Body of pancreas (tissue), 4 donors: ENCODE data around the gene KCNK10. TPM values are rescaled to one million over a fixed set of nuclear protein-coding genes. Genes with fewer than 3 reads are reported as not detected.

ENCODE experiments used
- ATAC-seq: fragments of 150-250 bp; one replicate; pipeline ENCODE4 v1.9.1; 2016
- DNase-seq, 4 donors: peaks; one replicate each; pipeline ENCODE4 v3.0.0-alpha.2; 2019
- H3K27ac ChIP-seq, 4 donors: fragments of 200-600 bp; sonication (generic); 1 replicate in 3 of 4; 2 replicates in 1 of 4; pipeline versions ENCODE4 v1.5.1 to v1.6.1; 2016 to 2019; ENCODE audit warnings: mild to moderate bottlenecking in 1 of 4, mixed read lengths in 1 of 4, moderate library complexity in 1 of 4
- H3K27me3 ChIP-seq, 2 donors: fragments of 200-600 bp; sonication (generic); one replicate each; pipeline ENCODE4 v1.6.0; 2016; ENCODE audit warnings: mild to moderate bottlenecking in 1 of 2
- H3K36me3 ChIP-seq, 2 donors: fragments of 200-600 bp; sonication (generic); replicated peaks in 1 of 2; 2 replicates each; pipeline ENCODE4 v1.5.1; 2016; ENCODE audit warnings: low read depth in 2 of 2; ENCODE audit not compliant: insufficient read depth in 1 of 2
- H3K4me1 ChIP-seq: fragments of 200-600 bp; sonication (generic); one replicate; pipeline ENCODE4 v1.6.0; 2016
- H3K4me3 ChIP-seq, 2 donors: fragments of 200-600 bp; sonication (generic); 1 replicate in 1 of 2; 2 replicates in 1 of 2; pipeline ENCODE4 v1.5.1; 2016 to 2019
- H3K9me3 ChIP-seq, 3 donors: fragments of 200-600 bp; sonication (generic); 1 replicate in 2 of 3; 2 replicates in 1 of 3; pipeline ENCODE4 v1.5.1; 2016
- POLR2A ChIP-seq, 3 donors: fragments of 450-650 bp; IDR thresholded peaks; one replicate each; pipeline ENCODE4 v1.6.1; 2016; ENCODE audit warnings: antibody characterized with exemption in 3 of 3, mild to moderate bottlenecking in 2 of 3
- WGBS, 2 donors: methylation state at CpG; one replicate each; pipeline ENCODE4 v1.1.5; 2017; 5-methylcytosine and 5-hydroxymethylcytosine counted together
- intact Hi-C: fragments of 100-400 bp; cut with DNase I; formaldehyde crosslinking; loops from one replicate; pipeline ENCODE4 v1.15.1; 2023
- total RNA-seq, 2 donors: library from RNA; depleted of rRNA; stranded (reverse); fragments of >200 nt; gene quantifications; one replicate each; pipeline ENCODE4 v1.1.0, GENCODE V29; 2016
- TF ChIP-seq, protein P1 (sequence below), 7 experiments: fragments of 450-650 bp in 4 of 7; fragments of 200-600 bp in 3 of 7; sonication (generic) in 3 of 7; IDR thresholded peaks; one replicate each; pipeline ENCODE4 v1.5.1; 2016 to 2019; ENCODE audit warnings: antibody characterized with exemption in 7 of 7

Gene KCNK10
- total RNA-seq, 2 donors from 2014 or later: 1.6 to 3.3 TPM

DNA sequence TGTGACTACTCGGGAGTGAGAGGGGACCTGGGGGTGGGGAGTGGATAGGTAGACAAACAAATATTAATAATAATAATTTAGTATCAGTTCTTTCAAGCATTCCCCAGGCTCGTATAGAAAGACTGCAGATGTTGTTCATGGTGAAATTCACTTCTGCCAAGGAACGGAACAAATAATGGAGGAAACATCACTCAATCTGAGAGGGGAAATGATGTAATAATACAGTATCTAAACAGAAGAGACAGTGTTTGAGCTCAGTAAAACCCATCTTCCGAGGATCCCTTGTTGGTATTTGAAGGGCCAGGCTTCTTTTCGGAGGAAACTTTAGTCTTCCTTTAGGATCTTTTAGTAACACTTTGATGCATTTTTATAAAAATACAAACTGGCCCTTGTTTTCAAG lies 114.2 kb downstream of the KCNK10 start:
- Histone ChIP-seq H3K36me3 (no peaks in the 10 kb centered on the region), H3K27me3 (no peaks in the 10 kb centered on the region), H3K4me3 (no peak overlapping the region), H3K9me3 (no peaks in the 10 kb centered on the region), H3K4me1 (no peaks in the 10 kb centered on the region), H3K27ac (no peak overlapping the region)
- ATAC-seq (no peak), DNase-seq (no peak)
- intact Hi-C loops: no loop called here
- TF ChIP-seq, protein P1, sequence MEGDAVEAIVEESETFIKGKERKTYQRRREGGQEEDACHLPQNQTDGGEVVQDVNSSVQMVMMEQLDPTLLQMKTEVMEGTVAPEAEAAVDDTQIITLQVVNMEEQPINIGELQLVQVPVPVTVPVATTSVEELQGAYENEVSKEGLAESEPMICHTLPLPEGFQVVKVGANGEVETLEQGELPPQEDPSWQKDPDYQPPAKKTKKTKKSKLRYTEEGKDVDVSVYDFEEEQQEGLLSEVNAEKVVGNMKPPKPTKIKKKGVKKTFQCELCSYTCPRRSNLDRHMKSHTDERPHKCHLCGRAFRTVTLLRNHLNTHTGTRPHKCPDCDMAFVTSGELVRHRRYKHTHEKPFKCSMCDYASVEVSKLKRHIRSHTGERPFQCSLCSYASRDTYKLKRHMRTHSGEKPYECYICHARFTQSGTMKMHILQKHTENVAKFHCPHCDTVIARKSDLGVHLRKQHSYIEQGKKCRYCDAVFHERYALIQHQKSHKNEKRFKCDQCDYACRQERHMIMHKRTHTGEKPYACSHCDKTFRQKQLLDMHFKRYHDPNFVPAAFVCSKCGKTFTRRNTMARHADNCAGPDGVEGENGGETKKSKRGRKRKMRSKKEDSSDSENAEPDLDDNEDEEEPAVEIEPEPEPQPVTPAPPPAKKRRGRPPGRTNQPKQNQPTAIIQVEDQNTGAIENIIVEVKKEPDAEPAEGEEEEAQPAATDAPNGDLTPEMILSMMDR (IDR thresholded peaks at IDR 0.05): no peak
- no peak for TF ChIP-seq POLR2A (IDR thresholded peaks at IDR 0.05)
- 59 to 67% methylated on average over 5 of the region's 5 CpGs for WGBS, 2 donors

DNA sequence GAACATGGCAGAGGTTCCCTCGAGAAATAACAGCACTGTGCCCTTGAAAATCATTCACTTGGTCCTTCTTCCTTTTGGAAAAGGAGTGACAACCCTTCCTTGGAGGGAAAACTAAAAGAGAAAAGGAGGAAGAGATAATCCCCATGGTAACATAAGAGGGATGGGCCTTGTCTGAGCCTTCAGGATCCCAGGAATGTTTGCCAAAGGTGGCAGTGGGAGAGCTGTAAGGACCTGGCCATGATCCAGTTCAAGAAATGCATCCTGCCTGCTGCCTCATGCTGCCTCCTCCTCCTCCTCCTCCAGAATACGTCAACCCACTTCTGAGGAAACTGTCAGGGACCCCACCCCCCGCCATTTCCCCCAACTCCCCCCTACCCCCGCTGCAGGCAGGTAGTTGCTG lies 118.8 kb downstream of the KCNK10 start:
- Histone ChIP-seq H3K27me3 (no peaks in the 10 kb centered on the region), H3K4me1 (no peaks in the 10 kb centered on the region), H3K36me3 (no peaks in the 10 kb centered on the region), H3K9me3 (no peaks in the 10 kb centered on the region), H3K4me3 (no peak overlapping the region), H3K27ac (no peak overlapping the region)
- ATAC-seq (no peak), DNase-seq (no peak)
- WGBS, 2 donors: 65 to 73% methylated on average over 4 of the region's 4 CpGs
- intact Hi-C loops: no loop called here
- no peak for TF ChIP-seq POLR2A (IDR thresholded peaks at IDR 0.05)
- TF ChIP-seq, protein P1 (IDR thresholded peaks at IDR 0.05): no peak

DNA sequence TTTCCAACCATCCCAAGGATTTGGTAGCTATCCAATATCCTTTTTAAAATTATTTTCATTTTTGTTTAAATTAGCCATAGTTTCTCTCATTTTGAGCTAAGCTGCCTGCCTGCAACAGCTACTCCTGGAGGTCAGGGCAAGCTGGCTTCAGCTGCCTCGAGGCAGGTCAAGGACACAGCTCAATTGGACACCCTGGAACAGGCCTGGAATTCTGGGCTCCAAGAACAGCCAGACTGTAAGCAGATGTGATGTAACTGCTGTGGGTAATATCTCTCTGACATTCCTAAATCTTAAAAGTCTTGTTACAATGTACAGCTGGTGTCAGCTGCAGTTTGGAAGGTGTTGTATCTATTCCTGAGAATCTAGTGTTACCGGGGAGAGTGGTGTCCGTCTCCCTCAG lies 119.8 kb downstream of the KCNK10 start:
- no peak overlapping the region for H3K27ac ChIP-seq
- DNase-seq: no peak
- no peaks in the 10 kb centered on the region for H3K36me3 ChIP-seq
- no peaks in the 10 kb centered on the region for H3K9me3 ChIP-seq
- H3K4me1 ChIP-seq: no peaks in the 10 kb centered on the region
- WGBS, 2 donors: 48 to 64% methylated on average over 3 of the region's 3 CpGs
- H3K4me3 ChIP-seq: no peak overlapping the region
- no peak for TF ChIP-seq POLR2A (IDR thresholded peaks at IDR 0.05)
- TF ChIP-seq, protein P1 (IDR thresholded peaks at IDR 0.05): no peak
- intact Hi-C loops: no loop called here
- ATAC-seq: no peak
- H3K27me3 ChIP-seq: no peaks in the 10 kb centered on the region

DNA sequence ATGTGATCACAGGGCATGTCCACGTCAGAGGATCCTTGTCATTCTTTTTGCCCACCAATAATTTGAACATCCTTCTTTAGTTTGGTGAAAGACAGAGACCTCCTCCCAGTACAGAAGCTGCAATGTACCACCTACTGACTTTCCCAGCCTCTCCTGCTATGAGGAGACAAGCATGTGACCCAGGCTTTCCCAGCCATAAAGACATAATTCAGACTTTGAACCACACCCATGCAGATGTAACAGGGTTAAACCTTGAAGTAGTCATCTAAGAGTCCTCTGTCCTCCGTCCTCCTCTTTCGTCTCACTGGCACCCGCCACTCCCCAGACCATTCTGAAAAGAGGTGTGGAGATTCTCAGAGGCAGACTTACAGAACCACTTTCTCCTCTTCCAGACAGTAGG lies 120.8 kb downstream of the KCNK10 start:
- DNase-seq (no peak), ATAC-seq (no peak)
- H3K27me3 ChIP-seq: no peaks in the 10 kb centered on the region
- no peak overlapping the region for H3K27ac ChIP-seq
- TF ChIP-seq, protein P1 (IDR thresholded peaks at IDR 0.05): no peak
- no peak for TF ChIP-seq POLR2A (IDR thresholded peaks at IDR 0.05)
- intact Hi-C loops: no loop called here
- no peaks in the 10 kb centered on the region for H3K9me3 ChIP-seq
- no peaks in the 10 kb centered on the region for H3K36me3 ChIP-seq
- WGBS, 2 donors: 76 to 94% methylated on average over 4 of the region's 4 CpGs
- no peaks in the 10 kb centered on the region for H3K4me1 ChIP-seq
- no peak overlapping the region for H3K4me3 ChIP-seq

DNA sequence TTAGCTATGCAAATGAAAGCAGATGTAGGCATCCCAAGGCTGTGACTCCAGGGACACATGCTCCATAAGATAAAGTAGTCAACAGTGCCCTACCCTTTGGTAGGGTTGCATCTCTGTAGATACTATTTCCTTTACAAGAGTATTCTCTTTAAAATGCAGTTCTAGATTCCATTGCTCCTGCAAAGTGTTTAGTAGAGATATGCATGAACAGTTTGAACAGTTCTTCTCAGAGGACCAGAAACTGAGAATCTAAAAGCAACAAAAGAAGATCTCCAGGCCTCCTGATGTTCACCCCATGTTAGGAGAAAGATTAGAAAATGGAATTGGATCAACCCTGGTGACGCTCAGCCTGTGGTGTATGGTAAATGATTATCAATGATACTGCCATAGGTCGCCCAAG lies 121.2 kb downstream of the KCNK10 start:
- Histone ChIP-seq H3K4me1 (no peaks in the 10 kb centered on the region), H3K36me3 (no peaks in the 10 kb centered on the region), H3K4me3 (no peak overlapping the region), H3K9me3 (no peaks in the 10 kb centered on the region), H3K27ac (no peak overlapping the region), H3K27me3 (no peaks in the 10 kb centered on the region)
- no peak for DNase-seq
- 80 to 90% methylated on average over 2 of the region's 2 CpGs for WGBS, 2 donors
- no peak for ATAC-seq
- TF ChIP-seq, protein P1 (IDR thresholded peaks at IDR 0.05): no peak
- TF ChIP-seq POLR2A (IDR thresholded peaks at IDR 0.05): no peak
- intact Hi-C loops: no loop called here
